ENCODE results near the gene POC1B.

POC1B gene

DNA sequence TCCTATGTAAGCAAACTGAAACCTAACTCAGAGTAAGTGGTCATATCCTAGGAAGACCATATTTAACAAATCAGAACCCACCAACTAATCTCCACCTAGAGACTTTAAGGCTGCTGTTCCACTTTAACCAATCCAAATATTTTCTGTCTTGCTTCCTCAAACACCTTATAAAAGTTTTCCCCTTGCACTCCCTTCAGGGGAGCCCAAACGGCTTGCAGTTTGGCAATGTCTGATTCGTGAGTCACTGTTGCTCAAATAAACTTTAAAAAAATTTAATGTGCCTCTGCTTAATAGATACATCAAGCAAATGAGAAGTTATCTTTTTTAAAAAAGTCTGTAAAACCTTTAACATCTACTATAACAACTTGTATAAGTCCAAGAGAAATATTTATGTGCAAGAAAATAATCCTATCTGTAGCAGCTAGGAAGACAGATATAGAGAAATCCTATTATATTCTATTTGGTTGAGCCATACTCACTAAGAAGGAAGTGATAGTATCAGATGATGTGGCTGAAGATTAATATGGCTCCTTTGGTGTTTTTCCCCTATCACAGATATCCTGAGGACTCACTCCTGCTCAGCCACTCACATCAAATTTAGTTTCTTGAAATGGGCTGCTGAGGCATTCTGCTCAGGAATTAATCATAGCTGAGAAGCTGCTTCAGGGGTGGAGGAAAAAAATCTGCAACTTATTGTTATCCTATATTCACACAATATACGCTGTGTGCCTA lies 108.4 kb downstream of the POC1B start:
- no peak for DNase-seq (ENCODE audit: extremely low read depth, low read depth)
- TF ChIP-seq, protein P1, sequence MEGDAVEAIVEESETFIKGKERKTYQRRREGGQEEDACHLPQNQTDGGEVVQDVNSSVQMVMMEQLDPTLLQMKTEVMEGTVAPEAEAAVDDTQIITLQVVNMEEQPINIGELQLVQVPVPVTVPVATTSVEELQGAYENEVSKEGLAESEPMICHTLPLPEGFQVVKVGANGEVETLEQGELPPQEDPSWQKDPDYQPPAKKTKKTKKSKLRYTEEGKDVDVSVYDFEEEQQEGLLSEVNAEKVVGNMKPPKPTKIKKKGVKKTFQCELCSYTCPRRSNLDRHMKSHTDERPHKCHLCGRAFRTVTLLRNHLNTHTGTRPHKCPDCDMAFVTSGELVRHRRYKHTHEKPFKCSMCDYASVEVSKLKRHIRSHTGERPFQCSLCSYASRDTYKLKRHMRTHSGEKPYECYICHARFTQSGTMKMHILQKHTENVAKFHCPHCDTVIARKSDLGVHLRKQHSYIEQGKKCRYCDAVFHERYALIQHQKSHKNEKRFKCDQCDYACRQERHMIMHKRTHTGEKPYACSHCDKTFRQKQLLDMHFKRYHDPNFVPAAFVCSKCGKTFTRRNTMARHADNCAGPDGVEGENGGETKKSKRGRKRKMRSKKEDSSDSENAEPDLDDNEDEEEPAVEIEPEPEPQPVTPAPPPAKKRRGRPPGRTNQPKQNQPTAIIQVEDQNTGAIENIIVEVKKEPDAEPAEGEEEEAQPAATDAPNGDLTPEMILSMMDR (IDR thresholded peaks at IDR 0.05; ENCODE audit: low read depth, low read length) = no peak

DNA sequence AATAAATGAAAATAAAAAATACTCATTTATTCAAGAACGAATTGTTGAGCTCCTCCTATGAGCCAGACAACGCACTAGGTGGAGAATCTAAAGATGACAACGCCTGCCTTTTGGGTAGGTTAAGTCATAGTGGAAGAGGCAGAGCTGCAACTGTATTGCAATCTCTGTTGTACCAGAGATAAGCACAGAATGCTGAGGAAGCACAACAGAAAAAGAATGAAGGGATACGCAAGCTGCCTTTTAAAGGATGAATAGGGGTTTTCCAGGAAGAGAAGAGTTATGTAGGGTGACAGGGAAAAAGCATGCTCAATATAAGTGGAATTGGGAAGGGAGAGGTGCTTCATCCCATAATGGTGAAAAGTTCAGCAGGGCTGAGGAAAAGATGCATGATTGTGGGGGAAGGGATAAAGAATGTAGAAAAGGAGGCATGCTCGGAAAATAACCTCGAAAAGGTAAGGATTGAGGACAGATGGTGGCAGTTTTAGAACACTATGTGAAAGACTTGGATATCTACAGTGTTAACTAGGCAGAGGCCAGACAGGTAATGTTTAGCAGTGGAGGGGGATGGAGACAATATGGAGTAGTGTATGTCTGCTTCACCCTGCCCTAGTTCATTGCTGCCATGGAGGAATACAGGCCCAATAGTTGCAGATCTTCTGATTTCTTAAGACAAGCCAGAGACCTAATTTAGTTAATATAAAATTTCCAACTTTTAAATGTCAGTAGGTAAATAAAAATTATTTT lies 109.6 kb downstream of the POC1B start:
- TF ChIP-seq, protein P1 (IDR thresholded peaks at IDR 0.05; ENCODE audit: low read depth, low read length) = no peak
- no peak for DNase-seq (ENCODE audit: extremely low read depth, low read depth)

DNA sequence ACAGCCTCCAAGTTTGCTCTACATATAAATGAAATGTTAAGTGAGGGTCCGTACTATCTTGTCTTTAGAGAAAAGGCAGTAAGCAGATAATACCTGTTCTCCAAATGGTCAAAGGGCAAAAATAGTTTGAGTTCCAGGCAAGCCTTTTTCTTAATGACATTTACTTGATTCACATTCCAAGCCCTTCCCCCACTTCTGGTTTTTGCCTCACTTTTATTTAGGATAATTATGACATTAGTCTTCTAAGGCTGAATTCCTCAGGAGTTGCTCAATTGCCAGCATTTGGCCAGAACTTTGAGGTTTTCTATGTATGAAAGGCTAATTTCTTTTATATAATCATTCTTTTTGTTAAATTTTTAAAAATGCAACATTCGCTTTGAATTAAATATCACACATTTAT lies 111.0 kb downstream of the POC1B start:
- DNase-seq (ENCODE audit: extremely low read depth, low read depth) = peak; percentile 44
- TF ChIP-seq, protein P1 (IDR thresholded peaks at IDR 0.05; ENCODE audit: low read depth, low read length) = no peak

DNA sequence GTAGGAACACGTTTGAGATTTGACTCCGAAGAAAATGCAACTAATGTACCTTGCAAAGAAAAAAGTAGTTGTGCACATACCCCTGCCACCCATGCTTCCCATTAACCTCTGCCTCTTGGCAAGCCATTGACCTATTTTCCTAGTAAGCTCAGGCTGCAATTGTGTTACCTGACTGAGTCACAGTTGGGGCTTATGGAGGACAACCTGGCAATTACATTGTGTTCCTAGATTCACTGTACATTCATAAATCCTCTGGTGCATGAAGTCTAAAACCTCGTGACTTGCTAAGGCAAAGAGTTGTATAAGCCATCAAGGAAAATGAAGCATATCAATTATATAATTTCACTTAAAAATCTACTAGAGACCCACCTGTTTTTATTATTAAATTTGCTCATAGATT lies 111.5 kb downstream of the POC1B start:
- no peak for DNase-seq (ENCODE audit: extremely low read depth, low read depth)
- TF ChIP-seq, protein P1 (IDR thresholded peaks at IDR 0.05; ENCODE audit: low read depth, low read length) = no peak

DNA sequence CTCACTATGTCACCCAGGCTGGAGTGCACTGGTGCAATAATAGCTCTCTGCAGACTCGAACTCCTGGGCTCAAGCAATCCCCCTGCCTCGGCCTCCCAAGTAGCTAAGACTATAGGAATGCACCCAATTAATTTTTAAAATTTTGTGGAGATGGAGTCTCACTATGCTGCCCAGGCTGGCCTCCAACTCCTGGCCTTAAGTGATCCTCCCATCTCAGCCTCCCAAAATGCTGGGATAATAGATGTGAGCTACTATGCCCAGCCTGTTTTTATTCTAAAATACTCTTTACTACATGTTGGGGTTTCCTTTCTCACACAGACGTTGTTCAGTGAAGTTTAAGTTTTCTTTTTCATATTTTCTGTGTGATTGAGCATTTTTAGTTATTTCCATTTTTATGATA lies 112.6 kb downstream of the POC1B start:
- no peak for DNase-seq (ENCODE audit: extremely low read depth, low read depth)
- TF ChIP-seq, protein P1 (IDR thresholded peaks at IDR 0.05; ENCODE audit: low read depth, low read length) = no peak

DNA sequence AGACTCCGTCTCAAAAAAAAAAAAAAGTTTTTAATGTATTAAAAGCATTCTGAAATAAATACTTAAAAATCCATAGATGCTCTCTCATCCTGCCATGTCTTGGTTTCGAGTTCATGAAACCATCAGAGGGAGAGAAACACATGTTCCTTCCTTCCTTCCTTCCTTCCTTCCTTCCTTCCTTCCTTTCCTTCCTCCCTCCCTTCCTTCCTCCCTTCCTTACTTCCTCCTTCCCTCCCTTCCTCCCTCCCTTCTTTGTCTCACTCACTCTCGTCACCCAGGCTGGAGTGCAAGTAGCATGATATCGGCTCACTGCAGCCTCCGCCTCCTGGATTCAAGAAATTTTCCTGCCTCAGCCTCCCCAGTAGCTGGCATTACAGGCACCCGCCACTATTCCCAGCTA lies 113.2 kb downstream of the POC1B start:
- DNase-seq (ENCODE audit: extremely low read depth, low read depth) = no peak
- TF ChIP-seq, protein P1 (IDR thresholded peaks at IDR 0.05; ENCODE audit: low read depth, low read length) = no peak

DNA sequence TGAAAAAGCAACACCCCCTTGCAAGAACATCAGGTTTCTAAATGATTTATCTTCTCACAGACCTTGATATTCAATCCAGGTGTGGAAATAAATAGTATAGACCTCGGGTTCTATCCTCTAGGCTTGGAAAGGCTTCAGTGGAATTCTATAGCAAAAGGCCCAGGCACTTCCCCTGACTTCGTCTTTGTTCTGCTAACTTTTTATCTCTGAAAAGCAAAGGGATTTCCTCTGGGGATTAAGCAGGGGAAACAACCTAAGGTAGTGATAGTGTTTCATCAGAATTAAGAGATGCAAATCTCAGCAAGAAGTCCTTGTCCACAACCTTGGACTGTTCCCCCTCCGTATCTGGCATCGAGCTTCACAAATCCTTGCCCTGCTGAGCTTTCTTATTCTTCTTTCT lies 114.0 kb downstream of the POC1B start:
- DNase-seq (ENCODE audit: extremely low read depth, low read depth) = no peak

More for the DNA sequence above, 114.0 kb downstream of the POC1B start:
- TF ChIP-seq, protein P1 (IDR thresholded peaks at IDR 0.05; ENCODE audit: low read depth, low read length) = no peak
